GM21360 (cell line): Measurements from ENCODE around the gene VGF.
A peak's percentile ranks its signal among the peaks of the same experiment; 100 is the strongest.
"Not testable (repeated sequence)": the region's sequence is repeated elsewhere in the genome, so short reads cannot be mapped to it uniquely, and the experiment has no call there.

Source experiments
- ATAC-seq: cut with Tn5 transposase; IDR thresholded peaks from one replicate; pipeline ENCODE4 v1.9.1; 2021; ENCODE audit warnings: mild to moderate bottlenecking, moderate library complexity; ENCODE audit not compliant: unreplicated experiment

VGF gene

DNA sequence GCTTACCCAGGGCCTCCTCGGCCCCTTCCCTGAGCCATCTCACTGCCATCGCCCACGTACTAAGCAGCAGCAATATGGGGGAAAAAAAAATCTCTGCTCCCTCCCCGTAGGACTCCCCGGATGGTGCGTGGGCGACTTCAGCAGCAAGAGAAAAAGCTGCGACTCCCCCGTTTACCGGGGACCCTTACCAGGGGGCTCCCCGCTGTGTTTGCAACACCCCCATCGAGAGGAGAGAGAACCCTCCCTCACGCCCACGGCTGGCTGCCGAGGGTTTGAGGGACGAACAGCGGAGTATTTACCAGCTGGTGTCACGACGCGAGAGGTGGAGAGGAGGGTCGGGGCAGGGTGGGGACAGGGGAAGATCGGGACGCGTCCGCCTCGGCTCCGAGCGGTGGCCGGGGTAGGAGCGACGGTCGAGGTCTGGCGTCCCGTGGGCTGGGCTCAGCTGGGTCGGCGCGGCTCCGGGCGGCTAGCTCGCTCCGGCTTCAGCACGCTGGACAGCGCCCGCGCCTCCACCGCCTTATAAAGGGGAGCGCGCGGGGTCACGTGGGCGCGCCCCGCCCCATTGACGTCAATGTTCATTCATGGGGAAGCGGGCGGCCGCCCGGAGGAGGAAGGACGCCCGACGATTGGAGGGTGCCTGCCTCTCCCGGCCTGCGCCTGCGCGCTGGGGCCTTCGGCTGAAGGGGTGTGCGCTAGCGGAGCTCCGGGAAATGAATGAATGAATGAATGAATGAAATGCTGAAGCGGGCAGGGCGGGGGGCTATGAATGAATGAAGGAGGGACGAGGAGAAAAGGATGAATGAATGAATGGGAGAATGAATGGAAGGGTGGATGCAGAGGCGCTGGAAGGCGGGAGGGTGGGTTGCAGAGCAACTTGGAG, at the start of gene VGF:
Gene VGF (minus strand): TSS at position 495 of the 883 bp plus-strand sequence. CDS start 726 bp downstream, outside the sequence.
- peak; percentile 60 for ATAC-seq

DNA sequence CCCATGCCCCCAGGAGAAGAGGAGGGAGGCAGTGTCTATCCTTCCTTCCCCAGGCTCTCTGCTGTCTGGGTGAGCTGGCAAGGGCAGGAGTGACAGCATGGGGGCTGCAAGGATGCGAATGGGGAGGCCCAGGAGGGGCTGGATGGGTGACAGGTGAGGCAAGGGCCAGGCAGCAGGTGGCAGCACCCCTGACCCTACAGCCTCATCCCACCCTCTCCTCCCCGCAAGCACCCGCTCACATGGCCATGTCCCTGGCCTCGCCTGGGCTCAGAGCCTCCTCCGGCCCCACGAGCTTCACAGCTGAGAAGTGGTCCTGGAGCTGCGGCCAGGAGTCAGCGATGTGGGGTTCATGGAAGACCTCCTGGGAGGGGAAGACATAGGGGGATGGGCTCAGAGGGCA, 46.6 kb upstream of the VGF start:
- no peak for ATAC-seq

- ATAC-seq, result no peak
These were observed 46.1 kb upstream of the VGF start for GRCh38 chr7:101211501-101211900.

DNA sequence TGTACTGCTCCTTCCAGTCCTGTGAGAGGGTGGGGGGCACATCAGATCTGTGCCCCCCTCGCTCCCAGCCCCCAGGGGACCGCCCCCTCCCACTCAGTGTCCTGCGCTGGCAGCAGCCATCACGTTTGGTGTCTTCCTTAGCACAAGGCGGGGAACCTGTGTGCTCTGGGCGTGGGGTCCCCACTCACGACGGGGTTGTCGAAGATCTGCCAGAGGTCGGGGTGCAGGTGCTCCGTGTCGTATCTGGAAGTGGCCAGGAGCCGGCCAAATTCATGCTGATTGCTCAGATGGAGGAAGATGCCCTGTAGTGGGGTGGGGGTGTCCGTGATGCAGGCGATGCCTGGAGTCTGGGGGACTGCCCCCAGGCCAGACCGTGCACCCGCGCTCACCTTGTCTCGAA, 44.8 kb upstream of the VGF start:
- no peak for ATAC-seq

DNA sequence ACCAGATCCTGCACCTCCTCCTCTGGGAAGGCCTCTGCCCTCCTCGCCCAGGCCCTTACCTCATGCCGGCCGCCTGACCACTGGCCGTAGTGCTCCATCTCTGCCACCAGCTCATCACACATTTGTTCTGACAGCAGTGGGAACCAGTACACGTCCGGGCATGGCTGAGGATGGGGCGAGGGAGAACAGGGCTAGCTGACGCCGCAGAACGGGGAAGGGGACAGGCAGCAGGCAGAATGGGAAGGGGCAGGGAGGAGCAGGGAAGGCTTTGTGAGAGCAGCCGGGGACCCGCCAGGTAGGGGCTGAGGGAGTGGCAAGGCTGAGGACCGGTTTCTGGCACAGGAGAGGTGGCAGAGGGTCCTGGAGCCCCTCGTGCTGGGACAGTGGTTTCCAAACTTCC, 43.4 kb upstream of the VGF start:
- ATAC-seq, result no peak

DNA sequence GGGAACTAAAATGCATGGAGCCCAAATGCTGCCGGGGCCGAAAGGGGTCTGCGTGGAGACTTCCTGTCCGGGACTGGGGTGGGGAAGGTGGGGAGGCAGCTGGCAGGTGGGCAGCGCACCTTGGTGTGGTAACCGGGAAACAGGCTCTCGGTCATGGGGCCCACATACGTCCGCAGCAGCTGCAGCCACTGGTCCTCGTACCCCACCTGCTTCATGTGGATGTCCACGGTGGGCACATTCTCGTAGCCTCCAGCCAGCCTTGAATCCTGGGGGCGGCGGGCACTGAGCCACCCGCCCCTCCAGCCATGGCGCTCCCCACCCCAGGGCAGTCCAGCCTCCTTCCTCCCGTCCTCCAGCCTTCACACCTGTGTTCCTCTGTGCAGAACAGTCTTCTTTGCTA, 42.1 kb upstream of the VGF start:
- ATAC-seq, result no peak

DNA sequence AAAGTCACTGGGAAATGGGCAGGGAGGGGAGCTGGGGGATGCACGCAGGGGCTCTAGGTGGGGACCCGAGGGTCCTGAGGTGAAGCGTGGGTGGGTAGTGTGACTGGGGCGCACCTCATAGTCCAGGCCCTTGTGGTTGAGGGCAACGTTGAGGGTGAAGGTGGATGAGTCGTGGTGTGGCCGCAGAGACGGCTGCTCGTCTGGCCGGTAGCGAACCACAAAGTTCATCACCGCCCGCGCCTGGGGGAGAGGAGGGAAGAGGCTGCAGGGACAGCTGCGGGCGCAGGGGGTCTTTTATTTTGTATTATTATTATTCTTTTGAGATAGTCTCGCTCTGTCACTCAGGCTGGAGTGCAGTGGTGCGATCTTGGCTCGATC, 41.3 kb upstream of the VGF start:
- no peak for ATAC-seq

- ATAC-seq, result no peak
These were observed 40.7 kb upstream of the VGF start for GRCh38 chr7:101205901-101206664.

GRCh38 chr7:101203740-101204738, 38.7 kb upstream of the VGF start:
- ATAC-seq, result not testable (repeated sequence)

DNA sequence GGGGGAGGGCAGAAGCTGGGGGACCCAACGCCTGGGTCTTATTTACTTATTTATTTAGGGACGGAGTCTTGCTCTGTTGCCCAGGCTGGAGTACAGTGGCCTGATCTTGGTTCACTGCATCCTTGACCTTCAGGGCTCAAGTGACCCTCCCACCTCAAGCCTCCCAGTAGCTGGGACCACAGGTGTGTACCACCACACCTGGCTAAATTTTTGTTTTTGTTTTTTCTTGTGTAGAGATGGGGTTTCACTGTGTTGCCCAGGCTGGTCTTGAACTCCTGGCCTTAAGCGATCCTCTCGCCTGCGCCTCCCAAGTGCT, 37.2 kb upstream of the VGF start:
- no peak for ATAC-seq

DNA sequence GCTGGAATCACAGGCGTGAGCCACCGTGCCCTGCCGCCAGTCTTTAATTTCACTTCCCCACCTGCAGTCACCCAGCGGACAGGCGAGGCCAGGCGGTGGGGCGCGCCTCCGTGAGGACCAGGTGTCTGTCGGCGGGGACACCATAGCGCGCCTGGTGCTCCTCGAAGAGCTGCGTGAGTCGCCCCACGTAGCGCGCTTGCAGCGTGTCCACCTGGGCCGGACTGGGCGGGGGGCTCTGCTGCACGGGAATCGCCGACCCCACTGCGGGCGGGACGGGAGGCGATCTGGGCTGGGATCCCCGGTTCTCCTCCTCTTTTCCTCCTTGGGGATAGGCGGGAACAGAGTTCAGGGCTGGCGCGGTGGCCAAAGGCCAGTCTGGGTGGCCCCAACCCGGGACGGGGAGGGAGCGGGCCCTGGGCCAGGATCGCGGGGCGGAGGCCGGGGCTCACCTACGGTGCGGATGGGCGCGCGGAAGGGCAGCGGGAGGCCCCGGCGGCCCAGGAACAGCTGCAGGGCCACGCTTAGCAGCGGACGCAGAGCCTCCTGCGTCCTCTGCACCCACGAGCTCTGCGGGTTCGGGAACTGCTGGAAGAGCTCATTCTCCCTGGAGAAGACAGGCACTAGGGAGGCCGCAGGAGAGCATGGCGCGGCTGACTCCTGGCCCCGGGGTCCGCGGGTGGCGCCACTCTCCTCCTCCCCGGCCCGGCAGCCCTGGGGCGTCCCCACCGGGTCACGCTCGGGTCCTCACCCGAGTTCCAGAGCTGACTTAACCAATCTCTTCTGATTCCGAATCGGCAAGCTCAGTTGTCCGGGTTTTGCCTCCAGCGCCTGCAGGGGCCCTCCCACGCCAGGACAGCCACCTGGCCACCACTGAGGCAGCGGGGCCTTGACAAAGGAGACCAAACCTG, 36.6 kb upstream of the VGF start:
- ATAC-seq, result no peak

DNA sequence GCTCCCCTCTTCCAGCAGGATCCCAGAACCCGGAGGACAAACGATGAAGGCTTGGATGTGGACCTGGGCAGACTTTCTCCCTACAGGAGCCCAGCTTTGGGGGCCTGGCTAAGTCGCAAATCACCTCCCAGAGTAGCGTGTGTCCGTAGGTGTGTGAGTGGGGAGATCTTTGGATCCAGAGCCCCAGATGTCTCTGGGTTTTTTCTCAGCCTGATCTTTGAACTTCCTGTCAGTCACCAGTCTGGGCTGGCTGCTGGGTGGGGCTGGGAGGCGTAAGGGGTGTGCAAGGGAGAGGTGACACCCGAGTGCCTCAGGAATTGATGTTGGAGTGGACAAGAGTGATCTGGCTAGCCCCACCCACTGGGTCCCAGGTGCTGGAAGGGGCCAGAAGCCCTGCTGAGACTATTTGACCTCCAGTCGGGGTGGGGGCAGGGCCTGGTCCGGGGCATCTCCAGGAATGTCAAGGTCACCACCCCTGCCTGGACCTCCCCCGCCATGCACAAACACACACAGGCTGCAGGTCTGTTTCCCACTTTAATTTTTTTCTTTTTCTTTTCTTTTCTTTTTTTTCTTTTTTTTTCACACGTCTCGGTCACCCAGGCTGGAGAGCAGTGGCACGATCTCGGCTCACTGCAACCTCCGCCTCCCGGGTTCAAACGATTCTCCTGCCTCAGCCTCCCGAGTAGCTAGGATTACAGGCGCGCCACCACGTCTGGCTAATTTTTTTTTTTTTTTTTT, 35.7 kb upstream of the VGF start, which contains the start of gene MOGAT3:
Gene MOGAT3 (minus strand): TSS at position 175 of the 738 bp plus-strand sequence. CDS start 182 bp downstream, outside the sequence.
- ATAC-seq, result no peak

GRCh38 chr7:101200504-101200861, 35.1 kb upstream of the VGF start:
- ATAC-seq, result no peak

- not testable (repeated sequence) for ATAC-seq
These were observed 34.2 kb upstream of the VGF start for GRCh38 chr7:101199522-101199921.

GRCh38 chr7:101198476-101198875, 33.1 kb upstream of the VGF start:
- ATAC-seq, result no peak

DNA sequence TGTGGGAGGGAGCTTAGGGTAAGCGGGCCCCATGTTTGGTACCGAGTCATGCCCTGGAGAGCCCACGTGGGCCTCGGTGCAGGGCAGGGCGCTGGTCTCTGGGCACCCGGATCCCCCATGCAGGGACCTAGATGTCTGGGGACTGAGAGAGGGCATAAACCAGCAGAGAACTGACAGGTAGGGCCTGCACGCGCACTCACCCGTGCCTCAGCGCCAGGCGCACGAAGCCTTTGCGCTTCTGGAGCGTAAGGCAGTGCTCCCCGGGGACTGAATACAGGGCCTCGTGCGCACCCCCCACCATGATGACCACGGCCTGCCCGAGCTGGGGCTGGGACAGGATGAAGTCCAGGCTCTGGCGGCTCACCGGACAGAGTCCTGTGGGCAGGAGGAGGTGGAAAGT, 32.6 kb upstream of the VGF start:
- ATAC-seq, result no peak

- ATAC-seq, result no peak
These were observed 30.5 kb upstream of the VGF start for GRCh38 chr7:101195884-101196283.

DNA sequence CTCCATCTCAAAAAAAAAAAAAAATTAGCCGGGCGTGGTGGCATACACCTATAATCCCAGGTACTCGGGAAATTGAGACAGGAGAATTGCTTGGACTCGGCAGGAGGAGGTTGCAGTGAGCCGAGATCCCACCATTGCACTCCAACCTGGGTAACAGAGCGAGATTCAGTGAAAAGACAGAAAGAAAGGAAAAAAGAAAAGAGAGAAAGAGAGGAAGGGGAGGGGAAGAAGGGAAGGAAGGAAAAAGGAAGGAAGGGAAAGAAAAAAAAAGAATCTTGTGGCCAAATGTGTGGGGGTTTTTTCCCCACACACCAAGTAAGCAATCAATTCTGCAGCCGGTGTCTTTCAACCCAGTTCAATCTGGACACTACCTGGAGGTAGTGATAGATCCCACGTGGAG, 23.7 kb upstream of the VGF start:
- no peak for ATAC-seq

DNA sequence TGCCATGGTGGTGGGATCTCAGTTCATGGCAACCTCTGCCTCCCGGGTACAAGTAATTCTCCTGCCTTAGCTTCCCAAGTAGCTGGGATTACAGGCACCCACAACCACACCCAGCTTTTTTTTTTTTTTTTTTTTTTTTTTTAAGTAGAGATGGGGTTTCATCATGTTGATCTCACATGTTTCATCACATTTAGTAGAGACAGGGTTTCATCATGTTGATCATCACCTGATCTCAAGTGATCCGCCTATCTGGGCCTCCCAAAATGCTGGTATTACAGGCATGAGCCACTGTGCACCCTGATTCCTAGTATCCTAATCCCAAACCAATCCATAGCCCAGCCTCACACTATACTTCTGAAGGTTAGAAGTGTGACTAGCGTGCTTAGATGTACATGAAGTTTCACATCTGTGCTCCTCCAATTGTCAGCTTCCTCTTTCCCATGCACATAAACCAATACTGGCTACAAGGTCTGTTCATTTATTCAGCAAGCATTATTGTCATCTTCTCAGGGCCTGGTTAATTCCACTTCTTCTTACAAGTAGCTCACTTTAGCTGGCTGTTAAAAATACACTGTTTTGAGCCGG, 21.6 kb upstream of the VGF start:
- no peak for ATAC-seq
